GM19043 (cell line): Measurements from ENCODE around the gene KIDINS220.

ENCODE experiments used
- ATAC-seq: cut with Tn5 transposase; IDR thresholded peaks from one replicate; pipeline ENCODE4 v1.9.1; 2021; ENCODE audit warnings: low read depth; ENCODE audit not compliant: unreplicated experiment

The KIDINS220 gene

DNA sequence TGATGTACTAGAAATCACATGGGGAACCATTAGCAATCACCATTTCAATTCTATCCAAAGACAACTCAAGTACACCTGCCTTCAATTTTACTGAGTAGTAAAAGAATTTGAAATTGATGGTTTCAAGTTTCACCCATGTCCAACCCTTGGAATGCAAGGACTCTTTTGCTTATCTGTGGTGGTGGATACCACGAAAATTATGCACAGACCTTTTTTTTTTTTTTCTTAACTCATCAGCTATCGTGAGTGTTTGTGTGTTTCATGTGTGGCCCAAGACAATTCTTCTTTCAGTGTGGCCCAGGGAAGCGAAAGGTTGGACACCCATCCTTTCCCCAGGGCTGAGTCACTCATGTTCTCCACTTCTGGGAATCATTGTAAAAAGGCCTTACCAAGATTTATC, 132.5 kb downstream of the KIDINS220 start:
- no peak for ATAC-seq

- no peak for ATAC-seq
These were observed 135.6 kb downstream of the KIDINS220 start for GRCh38 chr2:8701681-8702379.

DNA sequence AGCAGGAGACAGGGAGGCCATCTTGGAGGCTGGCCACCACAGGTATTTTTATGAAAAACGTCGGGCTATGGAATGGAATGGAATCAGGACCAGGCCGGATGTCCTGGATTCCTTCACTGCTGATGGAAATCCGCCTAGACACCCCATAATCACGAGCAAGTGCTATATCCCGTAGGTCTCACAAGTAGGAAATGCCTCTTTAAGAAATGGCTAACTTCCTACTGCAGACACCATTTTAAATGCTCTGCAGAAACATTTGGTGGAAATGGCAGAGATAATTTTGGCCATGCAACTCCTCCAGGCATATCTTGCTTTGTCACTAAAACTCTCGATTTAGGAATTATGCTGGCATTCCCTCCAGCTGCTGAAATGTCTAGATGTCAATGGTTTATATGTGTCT, 137.6 kb downstream of the KIDINS220 start:
- no peak for ATAC-seq

GRCh38 chr2:8697190-8697589, 140.2 kb downstream of the KIDINS220 start:
- ATAC-seq = no peak

DNA sequence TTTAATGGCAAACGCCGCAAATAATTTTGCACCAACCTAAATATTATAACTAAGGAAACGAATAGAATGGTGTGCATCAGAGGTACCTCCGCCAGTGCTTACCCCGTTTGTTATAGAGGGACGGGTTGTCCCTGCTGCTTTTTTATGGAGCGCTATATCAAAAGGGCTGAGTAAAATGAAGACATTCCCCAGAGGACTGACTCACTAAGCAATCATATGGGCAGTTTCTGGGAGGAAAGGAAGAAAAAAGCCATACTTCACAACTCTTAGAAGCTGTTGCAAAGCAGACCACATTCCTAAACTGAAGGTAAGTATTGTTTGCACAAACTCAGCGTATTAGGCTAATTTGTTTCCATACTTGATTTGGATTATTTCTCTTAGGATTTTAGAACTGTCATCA, 142.7 kb downstream of the KIDINS220 start:
- no peak for ATAC-seq

DNA sequence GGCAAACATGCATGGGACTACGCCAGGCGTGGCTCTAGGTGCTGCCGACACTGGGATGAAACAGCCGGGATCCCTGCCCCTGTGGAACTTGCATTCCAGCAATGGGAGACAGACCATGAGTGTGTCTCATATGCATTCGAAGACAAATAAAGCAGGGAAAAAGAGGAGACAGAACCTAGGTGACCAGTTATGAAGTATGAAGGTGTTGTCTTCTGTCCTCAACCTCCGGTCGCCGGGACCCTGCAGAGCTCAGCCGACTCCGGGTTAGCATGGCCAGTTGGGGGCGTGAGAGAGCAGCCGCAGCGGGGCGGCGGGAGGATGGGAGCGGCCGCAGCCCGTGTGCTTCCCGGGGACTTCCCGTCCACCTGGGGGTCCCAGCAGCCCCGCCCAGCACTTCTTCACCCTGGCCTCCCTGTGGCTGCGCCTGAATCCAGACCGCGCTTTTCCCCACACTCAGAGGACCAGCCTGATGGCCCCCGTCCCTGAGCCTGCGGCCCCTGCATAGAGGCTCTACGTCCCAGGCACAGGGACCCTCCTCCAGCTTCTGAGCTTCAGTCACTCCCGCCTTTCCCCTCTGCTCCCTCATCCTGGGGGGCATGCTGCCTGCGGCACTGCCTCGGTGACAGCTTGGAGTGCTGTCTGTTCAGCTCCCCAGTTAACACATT, 144.1 kb downstream of the KIDINS220 start:
- ATAC-seq = no peak

- no peak for ATAC-seq
These were observed 144.6 kb downstream of the KIDINS220 start for GRCh38 chr2:8692783-8693156.

GRCh38 chr2:8691859-8692437, 145.5 kb downstream of the KIDINS220 start:
- ATAC-seq = no peak

DNA sequence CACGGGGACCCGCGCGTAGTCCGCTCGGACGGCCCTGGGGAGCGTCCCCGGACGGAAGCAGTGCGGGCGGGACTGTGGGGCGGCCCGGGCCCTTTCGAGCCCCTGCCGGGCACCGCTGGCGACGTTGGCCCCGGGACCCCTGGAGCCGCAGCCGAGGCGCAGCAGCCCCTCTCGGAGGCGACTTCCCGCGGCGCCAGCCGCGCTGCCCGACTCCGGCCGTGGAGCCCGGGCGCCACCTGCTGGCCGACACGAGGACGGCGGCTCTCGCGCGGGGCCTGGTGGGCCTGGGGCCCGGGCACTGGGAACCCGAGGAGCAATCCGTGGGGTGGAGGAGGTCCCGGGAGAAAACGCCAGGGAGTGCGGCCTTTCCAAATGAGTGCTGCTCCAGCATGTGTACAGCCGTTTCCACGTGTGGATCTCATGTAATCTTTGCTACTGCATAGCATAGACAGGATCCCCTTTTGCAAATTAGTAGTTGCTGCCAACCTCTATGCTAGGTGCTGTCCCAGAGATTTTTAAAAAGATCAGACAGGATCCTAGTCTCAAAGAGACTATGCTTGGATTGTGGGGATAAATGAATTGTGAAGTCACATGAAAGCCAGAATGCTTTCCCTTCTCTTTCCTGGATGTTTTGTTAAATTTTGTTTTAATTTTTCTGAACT, 151.6 kb downstream of the KIDINS220 start:
- peak; percentile 27 for ATAC-seq

DNA sequence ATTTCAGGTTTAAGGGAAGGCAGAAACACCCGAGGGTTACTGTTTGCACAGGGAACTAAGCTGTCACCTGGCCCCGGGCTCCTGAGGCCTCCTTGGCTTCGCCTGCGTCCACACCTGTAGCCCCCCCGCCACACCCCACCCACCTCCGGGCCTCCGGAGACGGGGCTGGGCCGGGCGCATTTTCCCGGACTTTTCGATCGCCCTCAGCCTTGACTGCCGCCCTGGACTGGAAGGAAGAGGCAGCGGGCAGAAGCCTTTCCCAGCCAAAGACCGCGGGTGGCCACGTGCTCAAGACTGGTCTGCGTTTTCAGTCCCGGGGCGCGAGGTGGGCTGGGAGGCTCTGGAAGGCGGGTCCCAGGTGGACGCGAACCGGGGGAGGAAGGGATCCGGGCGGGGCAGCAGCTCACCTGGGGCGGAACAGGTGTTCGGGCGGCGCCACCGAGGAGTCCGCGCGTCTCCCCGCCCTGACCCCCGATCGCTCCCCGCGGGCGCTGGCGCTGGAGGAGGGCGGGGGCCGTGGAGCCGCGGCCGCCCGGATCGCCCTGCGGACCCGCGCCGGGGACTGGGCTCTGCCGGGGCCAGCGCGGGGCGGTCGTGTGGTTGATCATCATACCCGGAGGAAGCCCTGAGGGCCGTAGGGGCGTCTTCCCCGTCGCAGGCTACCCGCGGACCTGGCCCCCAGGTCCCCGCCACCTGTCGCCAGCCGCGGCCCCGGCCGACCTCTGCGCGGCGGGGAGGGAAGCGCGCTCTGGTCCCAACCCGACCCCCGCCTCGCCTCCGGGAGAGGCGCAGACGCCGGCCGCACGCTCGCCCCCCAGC, 152.3 kb downstream of the KIDINS220 start:
- no peak for ATAC-seq

GRCh38 chr2:8684540-8684877, 152.9 kb downstream of the KIDINS220 start:
- no peak for ATAC-seq

DNA sequence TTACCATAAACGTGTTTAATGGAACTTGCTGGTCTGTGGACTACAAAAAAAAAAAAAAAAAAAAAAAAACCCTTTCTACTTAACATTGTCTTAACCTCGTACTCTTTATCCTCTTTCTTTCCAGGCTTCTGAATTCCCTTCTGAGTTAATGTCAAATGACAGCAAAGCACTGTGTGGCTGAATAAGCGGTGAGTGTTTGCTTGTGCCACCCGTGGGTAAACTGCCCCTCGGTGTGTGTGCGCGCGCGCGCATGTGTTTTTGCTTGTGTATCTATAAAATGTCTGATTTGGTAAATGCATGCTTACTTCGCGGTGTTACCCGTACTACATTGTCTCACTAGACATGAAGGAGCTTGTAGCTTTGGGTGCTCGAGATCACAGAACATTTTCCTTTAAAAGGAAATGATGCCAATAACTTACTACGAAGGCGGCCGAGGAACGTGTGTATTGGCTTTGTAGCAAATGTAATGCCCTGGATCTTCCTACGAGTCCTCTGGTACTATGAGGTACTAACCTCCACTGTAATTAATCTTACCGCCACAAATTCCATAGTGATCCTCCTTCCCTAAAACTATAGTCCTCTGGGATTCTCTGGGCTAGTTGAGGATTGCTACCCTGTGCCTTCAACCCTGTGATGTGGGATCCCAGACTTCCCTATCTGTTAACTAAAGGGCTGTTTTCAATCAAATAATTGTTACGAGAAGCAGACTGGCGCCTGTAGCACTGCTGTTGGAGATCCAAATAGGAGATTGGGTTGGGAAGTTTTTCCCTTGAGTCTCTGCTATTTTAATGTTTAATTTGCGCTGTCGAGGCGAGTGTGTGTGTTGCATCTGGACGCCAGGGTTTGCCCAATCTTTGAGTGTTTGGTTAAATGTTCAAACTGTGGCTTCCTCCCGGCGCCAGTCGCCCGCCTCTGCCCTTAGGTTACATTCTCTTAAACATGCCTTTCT, 154.4 kb downstream of the KIDINS220 start:
- ATAC-seq = no peak

DNA sequence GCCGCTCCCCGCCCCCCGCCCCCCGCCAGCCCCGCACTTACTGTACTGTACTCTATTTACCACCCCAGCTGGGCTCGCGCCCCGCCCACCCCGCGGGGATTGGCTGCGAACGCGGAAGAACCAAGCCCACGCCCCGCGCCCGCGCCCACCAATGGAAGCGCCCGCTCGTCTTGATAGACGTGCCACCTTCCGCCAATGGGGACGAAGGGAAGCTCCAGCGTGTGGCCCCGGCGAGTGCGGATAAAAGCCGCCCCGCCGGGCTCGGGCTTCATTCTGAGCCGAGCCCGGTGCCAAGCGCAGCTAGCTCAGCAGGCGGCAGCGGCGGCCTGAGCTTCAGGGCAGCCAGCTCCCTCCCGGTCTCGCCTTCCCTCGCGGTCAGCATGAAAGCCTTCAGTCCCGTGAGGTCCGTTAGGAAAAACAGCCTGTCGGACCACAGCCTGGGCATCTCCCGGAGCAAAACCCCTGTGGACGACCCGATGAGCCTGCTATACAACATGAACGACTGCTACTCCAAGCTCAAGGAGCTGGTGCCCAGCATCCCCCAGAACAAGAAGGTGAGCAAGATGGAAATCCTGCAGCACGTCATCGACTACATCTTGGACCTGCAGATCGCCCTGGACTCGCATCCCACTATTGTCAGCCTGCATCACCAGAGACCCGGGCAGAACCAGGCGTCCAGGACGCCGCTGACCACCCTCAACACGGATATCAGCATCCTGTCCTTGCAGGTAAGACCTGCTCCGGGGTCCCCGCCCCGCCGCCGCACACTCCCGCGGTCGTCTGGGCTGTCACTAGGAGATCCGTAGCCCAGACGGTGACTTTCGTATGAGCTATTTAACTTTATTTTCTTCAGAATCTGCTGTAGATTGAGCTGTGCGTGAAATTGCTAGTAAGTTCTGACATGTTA, 155.4 kb downstream of the KIDINS220 start, which contains the start of gene ID2:
TSS of gene ID2 (plus strand) at position 271 of the 907 bp plus-strand sequence. CDS start at position 381, 110 bp downstream.
- ATAC-seq = peak; percentile 63

- ATAC-seq = no peak
These were observed 156.3 kb downstream of the KIDINS220 start for GRCh38 chr2:8680822-8681760.

DNA sequence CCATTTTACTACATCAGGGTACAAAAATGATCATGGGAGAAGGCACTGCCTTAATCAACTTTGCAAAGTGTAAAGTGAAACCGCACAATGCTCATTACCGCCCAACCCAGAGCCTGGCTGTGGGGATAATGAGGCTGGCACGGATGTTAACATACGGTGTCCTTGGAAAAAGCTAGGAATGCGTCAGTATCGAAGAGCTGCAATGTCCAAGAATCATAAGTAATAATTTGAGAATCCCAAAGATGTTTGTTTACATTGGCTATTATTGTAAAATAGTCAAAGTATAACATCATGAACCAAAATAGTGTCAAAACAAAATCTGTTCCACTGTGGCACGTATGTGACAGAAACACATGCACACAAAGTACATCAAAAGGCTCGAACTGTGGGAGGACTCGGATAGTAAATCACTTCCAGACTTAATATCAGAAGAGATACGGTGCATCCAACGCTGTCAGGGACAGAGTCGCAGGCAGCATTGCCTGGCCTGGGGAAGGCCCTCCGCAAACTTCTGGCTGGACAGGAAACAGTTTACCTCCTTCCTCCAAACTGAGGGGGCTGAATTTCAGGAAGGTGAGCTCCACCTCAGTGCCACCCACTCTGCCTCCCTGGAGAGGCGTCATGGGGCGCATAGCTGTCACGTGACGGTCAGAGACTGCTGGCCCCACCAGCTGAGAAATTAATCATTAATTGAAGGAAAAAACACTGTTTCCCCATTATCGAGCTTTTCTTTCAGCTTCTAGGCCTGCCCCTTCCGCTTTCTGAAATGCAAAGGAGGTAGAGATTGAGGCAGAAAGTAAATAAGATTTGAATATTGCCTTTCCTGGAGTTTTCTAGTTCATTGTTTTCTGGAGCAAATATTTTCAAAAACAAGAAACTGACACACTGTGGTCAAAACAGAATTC, 157.3 kb downstream of the KIDINS220 start:
- no peak for ATAC-seq

- ATAC-seq = no peak
These were observed 157.9 kb downstream of the KIDINS220 start for GRCh38 chr2:8679567-8679826.
